Measurements from ENCODE around the gene CEP350.

CEP350 gene

GRCh38 chr1:180158149-180159147 is 203.8 kb downstream of the CEP350 start:
- DNase-seq = no peak

DNA sequence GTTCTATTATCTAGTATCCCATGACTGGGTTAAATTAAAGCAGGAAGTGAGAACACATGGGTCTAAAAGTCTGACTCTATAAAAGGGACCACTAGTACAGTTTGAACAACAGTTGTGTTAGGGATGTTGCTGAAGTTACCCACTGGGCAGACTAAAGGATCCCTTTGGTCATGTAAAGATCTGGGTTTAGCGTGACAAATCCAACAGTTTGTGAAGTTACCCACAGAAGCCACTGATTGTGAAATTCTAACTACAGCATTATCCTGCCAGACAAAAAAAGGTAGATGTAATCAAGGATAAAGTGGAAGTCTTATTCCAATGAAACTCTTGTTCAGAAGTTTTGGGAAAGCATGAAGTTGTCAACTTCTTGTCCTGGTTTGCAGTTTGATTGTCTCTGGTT is 205.7 kb downstream of the CEP350 start:
- DNase-seq = no peak

- DNase-seq = no peak
Measured at GRCh38 chr1:180163041-180163440, 208.4 kb downstream of the CEP350 start.

Measured in NCI-H1436 treated with DMSO at 0.1 percent for 48 hours (cell line).